HG02798 (cell line): ENCODE measurements around the gene AHSG.

Source experiments
- ATAC-seq: cut with Tn5 transposase; IDR thresholded peaks from one replicate; pipeline ENCODE4 v1.9.1; 2021; ENCODE audit warnings: mild to moderate bottlenecking; ENCODE audit not compliant: unreplicated experiment, poor library complexity

AHSG gene

DNA sequence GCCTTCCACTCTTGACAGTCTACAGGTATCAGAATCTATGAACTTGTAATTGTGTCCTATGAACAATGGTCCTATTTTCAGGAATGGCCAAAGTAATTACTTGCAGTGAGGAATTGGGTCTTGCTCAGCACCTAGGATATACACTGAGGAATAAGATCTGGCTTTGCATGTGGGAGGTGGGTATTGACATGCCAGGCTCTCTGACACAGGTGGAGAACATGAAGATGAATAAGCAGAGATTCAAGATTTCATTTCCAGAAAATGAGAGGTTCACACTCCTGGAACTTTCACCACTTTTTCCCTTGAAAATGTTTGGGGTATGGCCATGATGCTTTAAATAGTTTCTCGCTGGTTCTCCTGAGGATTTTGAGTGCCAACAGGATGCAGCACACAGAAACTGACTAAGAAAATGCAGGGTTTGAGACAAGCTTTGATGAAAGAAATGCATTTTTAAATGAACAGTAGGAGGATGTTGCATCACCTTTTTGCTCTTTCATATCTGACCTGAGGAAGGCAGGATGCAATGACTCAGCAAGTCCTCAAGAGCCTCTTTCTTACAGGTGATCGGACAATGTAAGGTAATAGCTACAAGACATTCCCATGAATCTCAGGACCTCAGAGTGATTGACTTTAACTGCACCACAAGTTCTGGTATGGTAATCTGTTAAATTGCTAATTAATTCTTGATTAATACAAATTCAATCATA, 56.7 kb downstream of the AHSG start:
- no peak for ATAC-seq

DNA sequence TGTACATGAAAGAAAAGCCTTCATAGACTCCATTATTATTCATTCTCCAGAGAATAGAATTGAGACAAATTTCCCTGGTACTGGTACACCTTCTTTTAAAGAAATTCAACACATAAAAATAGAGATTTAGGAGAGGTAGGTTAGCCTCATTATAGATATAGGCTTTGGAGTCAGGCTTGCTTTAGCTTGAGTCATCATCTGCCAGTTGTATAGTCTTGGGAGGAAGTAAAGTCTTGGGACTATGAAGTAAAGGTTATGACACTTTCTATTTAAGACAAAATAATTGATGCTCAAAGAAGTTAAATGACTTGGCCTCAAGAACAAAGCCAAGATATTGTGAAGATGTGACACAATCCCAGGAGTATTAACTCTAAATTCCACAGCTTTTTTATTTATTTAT, 57.3 kb downstream of the AHSG start:
- no peak for ATAC-seq
